GM21619 (cell line): ENCODE results near the gene DENND6B.

Source experiments
- ATAC-seq: cut with Tn5 transposase; IDR thresholded peaks from one replicate; pipeline ENCODE4 v1.9.1; 2021; ENCODE audit not compliant: unreplicated experiment

The DENND6B gene

GRCh38 chr22:50316114-50317065 is 10.4 kb downstream of the DENND6B start:
- no peak for ATAC-seq

GRCh38 chr22:50315289-50316113 is 11.3 kb downstream of the DENND6B start:
- ATAC-seq: no peak

GRCh38 chr22:50314455-50315288 is 12.1 kb downstream of the DENND6B start:
- peak; percentile 74 for ATAC-seq

GRCh38 chr22:50314081-50314454 is 12.7 kb downstream of the DENND6B start:
- ATAC-seq: no peak

- no peak for ATAC-seq
Observed at GRCh38 chr22:50313600-50313999, 13.2 kb downstream of the DENND6B start.

- no peak for ATAC-seq
Observed at GRCh38 chr22:50313021-50313420, 13.8 kb downstream of the DENND6B start.

GRCh38 chr22:50312371-50312770 is 14.4 kb downstream of the DENND6B start:
- no peak for ATAC-seq

- ATAC-seq: no peak
Observed at GRCh38 chr22:50311606-50312351, 15.0 kb downstream of the DENND6B start.

- ATAC-seq: no peak
Observed at GRCh38 chr22:50310949-50311444, 15.8 kb downstream of the DENND6B start.

- ATAC-seq: no peak
Observed at GRCh38 chr22:50310031-50310722, 16.6 kb downstream of the DENND6B start.

GRCh38 chr22:50309601-50309991 is 17.2 kb downstream of the DENND6B start:
- no peak for ATAC-seq

GRCh38 chr22:50308986-50309600 is 17.7 kb downstream of the DENND6B start:
- ATAC-seq: no peak

- no peak for ATAC-seq
Observed at GRCh38 chr22:50308597-50308935, 18.2 kb downstream of the DENND6B start.

GRCh38 chr22:50307890-50308596 is 18.8 kb downstream of the DENND6B start:
- ATAC-seq: no peak

GRCh38 chr22:50306753-50307749 is 19.8 kb downstream of the DENND6B start, which contains the start of gene PLXNB2:
Gene PLXNB2, minus strand, starts transcription at chr22:50307646. Its CDS starts 17,062 bp downstream, at chr22:50290584.
- no peak for ATAC-seq

- no peak for ATAC-seq
Observed at GRCh38 chr22:50305923-50306566, 20.8 kb downstream of the DENND6B start.
